GM23338 (cell line): Measurements from ENCODE around the gene UTP3. TPM values are rescaled to one million over a fixed set of nuclear protein-coding genes. Genes with fewer than 3 reads are reported as not detected.

Source experiments
- ATAC-seq: fragments of 200-7000 bp; cut with Tn5 transposase; 3 replicates; pipeline ENCODE4 v1.9.1; 2020
- DNase-seq: peaks from one replicate; pipeline ENCODE4 v3.0.0-alpha.2; 2015; ENCODE audit warnings: low spot score
- H2AFZ ChIP-seq: fragments of 200-600 bp; sonication (generic); 2 replicates; pipeline ENCODE4 v1.8.0; 2016; ENCODE audit warnings: antibody characterized with exemption, mild to moderate bottlenecking, moderate library complexity
- H3F3A ChIP-seq: fragments of 200-600 bp; sonication (generic); replicated peaks from 2 replicates; pipeline ENCODE4 v1.8.0; 2017; ENCODE audit warnings: antibody characterized with exemption, mixed run types, low read depth
- H3K27ac ChIP-seq: fragments of 200-600 bp; sonication (generic); 2 replicates; pipeline ENCODE4 v1.6.1; 2016; ENCODE audit warnings: low read depth
- H3K27me3 ChIP-seq: fragments of 200-600 bp; sonication (generic); 2 replicates; pipeline ENCODE4 v1.8.0; 2016; ENCODE audit warnings: mild to moderate bottlenecking, mixed run types, moderate library complexity; ENCODE audit not compliant: insufficient read depth
- H3K36me3 ChIP-seq: fragments of 200-600 bp; sonication (generic); 2 replicates; pipeline ENCODE4 v1.8.0; 2016; ENCODE audit warnings: mild to moderate bottlenecking; ENCODE audit not compliant: insufficient read depth
- H3K4me1 ChIP-seq: fragments of 200-600 bp; sonication (generic); 2 replicates; pipeline ENCODE4 v1.8.0; 2016; ENCODE audit warnings: mild to moderate bottlenecking, moderate library complexity; ENCODE audit not compliant: insufficient read depth
- H3K4me2 ChIP-seq: fragments of 200-600 bp; sonication (generic); 2 replicates; pipeline ENCODE4 v1.7.1; 2017; ENCODE audit warnings: mixed run types
- H3K4me3 ChIP-seq: fragments of 200-600 bp; sonication (generic); 2 replicates; pipeline ENCODE4 v1.6.1; 2016; ENCODE audit warnings: mixed run types
- H3K79me2 ChIP-seq: fragments of 200-600 bp; sonication (generic); replicated peaks from 2 replicates; pipeline ENCODE4 v1.8.0; 2017; ENCODE audit warnings: mild to moderate bottlenecking; ENCODE audit not compliant: insufficient read depth
- H3K9me2 ChIP-seq: fragments of 200-600 bp; sonication (generic); 2 replicates; pipeline ENCODE4 v1.8.0; 2017; ENCODE audit not compliant: insufficient read depth
- H4K20me1 ChIP-seq: fragments of 200-600 bp; sonication (generic); replicated peaks from 2 replicates; pipeline ENCODE4 v1.8.0; 2017; ENCODE audit warnings: mild to moderate bottlenecking; ENCODE audit not compliant: insufficient read depth
- H3K27ac Mint-ChIP-seq: 2 replicates; pipeline ENCODE4 v1.8.0; 2020; ENCODE audit warnings: inconsistent platforms, mild to moderate bottlenecking, moderate library complexity, mixed read lengths
- H3K27me3 Mint-ChIP-seq: 3 replicates; pipeline ENCODE4 v1.8.0; 2022; ENCODE audit warnings: low read depth, mild to moderate bottlenecking, moderate library complexity, mixed read lengths, inconsistent platforms; ENCODE audit not compliant: insufficient read depth, poor library complexity
- H3K36me3 Mint-ChIP-seq: 3 replicates; pipeline ENCODE4 v1.8.0; 2021; ENCODE audit warnings: low read depth, mild to moderate bottlenecking, inconsistent platforms, moderate library complexity, mixed read lengths
- H3K4me1 Mint-ChIP-seq: 3 replicates; pipeline ENCODE4 v1.8.0; 2020; ENCODE audit warnings: mild to moderate bottlenecking, inconsistent platforms, mixed read lengths
- H3K4me3 Mint-ChIP-seq: 3 replicates; pipeline ENCODE4 v1.8.0; 2021; ENCODE audit warnings: moderate library complexity, mild to moderate bottlenecking, inconsistent platforms, mixed read lengths
- H3K9me3 Mint-ChIP-seq: 3 replicates; pipeline ENCODE4 v1.8.0; 2020; ENCODE audit warnings: moderate library complexity, mild to moderate bottlenecking, inconsistent platforms, mixed read lengths
- EZH2 ChIP-seq: fragments of 200-600 bp; sonication (generic); IDR thresholded peaks from one replicate; pipeline ENCODE4 v1.8.0; 2017; ENCODE audit warnings: antibody characterized with exemption, mild to moderate bottlenecking, low read depth; ENCODE audit not compliant: unreplicated experiment
- EZH2phosphoT487 ChIP-seq: fragments of 200-600 bp; sonication (generic); IDR thresholded peaks from one replicate; pipeline ENCODE4 v1.8.1; 2018; ENCODE audit warnings: antibody characterized with exemption; ENCODE audit not compliant: unreplicated experiment
- POLR2AphosphoS5 ChIP-seq: IDR thresholded peaks from 2 replicates; pipeline ENCODE4 v1.6.1; 2016; ENCODE audit warnings: antibody characterized with exemption, low read depth
- STAT1 ChIP-seq: IDR thresholded peaks from one replicate; pipeline ENCODE4 v1.6.1; 2016; ENCODE audit warnings: antibody characterized with exemption; ENCODE audit not compliant: unreplicated experiment
- ZNF114 ChIP-seq: fragments of 250-450 bp; sonication (Bioruptor Pico); IDR thresholded peaks from 2 replicates; pipeline ENCODE4 v1.5.0; 2020; ENCODE audit warnings: mild to moderate bottlenecking, moderate library complexity
- ZNF331 ChIP-seq: fragments of 250-450 bp; sonication (Bioruptor Pico); IDR thresholded peaks from 2 replicates; pipeline ENCODE4 v1.5.0; 2020; ENCODE audit warnings: low read depth, mild to moderate bottlenecking, moderate library complexity
- polyA plus RNA-seq: library from polyadenylated mRNA; unstranded; fragments of >200 nt; fragmentation: Nextera tagmentation; extraction: Ambion mirVana; gene quantifications from 2 replicates; pipeline ENCODE4 v1.2.1, GENCODE V29; 2016
- total RNA-seq: library from RNA; depleted of rRNA; stranded (reverse); fragments of >200 nt; shearing (Covaris generic); gene quantifications from 2 replicates; pipeline ENCODE4 v1.2.3, GENCODE V29; 2014
- TF ChIP-seq, protein P1 (sequence below): fragments of 250-450 bp; sonication (Bioruptor Pico); IDR thresholded peaks from 2 replicates; pipeline ENCODE4 v1.5.0; 2020; ENCODE audit warnings: mild to moderate bottlenecking, moderate library complexity
- TF ChIP-seq, protein P2 (sequence below): IDR thresholded peaks from 2 replicates; pipeline ENCODE4 v1.6.1; 2016; ENCODE audit warnings: antibody characterized with exemption

UTP3 gene
- total and polyA plus RNA-seq, 2 experiments from 2014 or later = 36.9 to 44.3 TPM

DNA sequence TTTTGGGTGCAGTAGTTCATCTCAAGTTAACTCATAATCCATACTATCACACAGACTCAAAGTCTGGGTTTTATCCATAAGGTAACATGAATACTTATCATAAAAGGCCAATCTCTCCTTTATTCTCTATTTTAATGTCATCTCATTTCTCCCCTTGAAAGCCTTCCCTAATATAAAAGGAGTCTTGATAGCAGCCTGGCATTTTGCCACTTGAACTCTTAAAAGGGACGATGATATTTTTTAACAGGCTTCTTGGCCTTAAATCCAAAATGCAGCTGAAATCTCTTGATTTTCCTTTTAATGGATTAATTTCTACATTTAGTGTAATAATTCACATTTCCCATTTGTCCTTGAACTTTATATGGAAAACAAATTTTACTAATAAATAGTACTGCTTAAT is 13.6 kb upstream of the UTP3 start (continued):
- TF ChIP-seq, protein P1, sequence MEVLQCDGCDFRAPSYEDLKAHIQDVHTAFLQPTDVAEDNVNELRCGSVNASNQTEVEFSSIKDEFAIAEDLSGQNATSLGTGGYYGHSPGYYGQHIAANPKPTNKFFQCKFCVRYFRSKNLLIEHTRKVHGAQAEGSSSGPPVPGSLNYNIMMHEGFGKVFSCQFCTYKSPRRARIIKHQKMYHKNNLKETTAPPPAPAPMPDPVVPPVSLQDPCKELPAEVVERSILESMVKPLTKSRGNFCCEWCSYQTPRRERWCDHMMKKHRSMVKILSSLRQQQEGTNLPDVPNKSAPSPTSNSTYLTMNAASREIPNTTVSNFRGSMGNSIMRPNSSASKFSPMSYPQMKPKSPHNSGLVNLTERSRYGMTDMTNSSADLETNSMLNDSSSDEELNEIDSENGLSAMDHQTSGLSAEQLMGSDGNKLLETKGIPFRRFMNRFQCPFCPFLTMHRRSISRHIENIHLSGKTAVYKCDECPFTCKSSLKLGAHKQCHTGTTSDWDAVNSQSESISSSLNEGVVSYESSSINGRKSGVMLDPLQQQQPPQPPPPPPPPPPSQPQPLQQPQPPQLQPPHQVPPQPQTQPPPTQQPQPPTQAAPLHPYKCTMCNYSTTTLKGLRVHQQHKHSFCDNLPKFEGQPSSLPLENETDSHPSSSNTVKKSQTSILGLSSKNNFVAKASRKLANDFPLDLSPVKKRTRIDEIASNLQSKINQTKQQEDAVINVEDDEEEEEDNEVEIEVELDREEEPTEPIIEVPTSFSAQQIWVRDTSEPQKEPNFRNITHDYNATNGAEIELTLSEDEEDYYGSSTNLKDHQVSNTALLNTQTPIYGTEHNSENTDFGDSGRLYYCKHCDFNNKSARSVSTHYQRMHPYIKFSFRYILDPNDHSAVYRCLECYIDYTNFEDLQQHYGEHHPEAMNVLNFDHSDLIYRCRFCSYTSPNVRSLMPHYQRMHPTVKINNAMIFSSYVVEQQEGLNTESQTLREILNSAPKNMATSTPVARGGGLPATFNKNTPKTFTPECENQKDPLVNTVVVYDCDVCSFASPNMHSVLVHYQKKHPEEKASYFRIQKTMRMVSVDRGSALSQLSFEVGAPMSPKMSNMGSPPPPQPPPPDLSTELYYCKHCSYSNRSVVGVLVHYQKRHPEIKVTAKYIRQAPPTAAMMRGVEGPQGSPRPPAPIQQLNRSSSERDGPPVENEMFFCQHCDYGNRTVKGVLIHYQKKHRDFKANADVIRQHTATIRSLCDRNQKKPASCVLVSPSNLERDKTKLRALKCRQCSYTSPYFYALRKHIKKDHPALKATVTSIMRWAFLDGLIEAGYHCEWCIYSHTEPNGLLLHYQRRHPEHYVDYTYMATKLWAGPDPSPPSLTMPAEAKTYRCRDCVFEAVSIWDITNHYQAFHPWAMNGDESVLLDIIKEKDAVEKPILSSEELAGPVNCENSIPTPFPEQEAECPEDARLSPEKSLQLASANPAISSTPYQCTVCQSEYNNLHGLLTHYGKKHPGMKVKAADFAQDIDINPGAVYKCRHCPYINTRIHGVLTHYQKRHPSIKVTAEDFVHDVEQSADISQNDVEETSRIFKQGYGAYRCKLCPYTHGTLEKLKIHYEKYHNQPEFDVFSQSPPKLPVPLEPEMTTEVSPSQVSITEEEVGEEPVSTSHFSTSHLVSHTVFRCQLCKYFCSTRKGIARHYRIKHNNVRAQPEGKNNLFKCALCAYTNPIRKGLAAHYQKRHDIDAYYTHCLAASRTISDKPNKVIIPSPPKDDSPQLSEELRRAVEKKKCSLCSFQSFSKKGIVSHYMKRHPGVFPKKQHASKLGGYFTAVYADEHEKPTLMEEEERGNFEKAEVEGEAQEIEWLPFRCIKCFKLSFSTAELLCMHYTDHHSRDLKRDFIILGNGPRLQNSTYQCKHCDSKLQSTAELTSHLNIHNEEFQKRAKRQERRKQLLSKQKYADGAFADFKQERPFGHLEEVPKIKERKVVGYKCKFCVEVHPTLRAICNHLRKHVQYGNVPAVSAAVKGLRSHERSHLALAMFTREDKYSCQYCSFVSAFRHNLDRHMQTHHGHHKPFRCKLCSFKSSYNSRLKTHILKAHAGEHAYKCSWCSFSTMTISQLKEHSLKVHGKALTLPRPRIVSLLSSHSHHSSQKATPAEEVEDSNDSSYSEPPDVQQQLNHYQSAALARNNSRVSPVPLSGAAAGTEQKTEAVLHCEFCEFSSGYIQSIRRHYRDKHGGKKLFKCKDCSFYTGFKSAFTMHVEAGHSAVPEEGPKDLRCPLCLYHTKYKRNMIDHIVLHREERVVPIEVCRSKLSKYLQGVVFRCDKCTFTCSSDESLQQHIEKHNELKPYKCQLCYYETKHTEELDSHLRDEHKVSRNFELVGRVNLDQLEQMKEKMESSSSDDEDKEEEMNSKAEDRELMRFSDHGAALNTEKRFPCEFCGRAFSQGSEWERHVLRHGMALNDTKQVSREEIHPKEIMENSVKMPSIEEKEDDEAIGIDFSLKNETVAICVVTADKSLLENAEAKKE = no peak
- TF ChIP-seq STAT1 = no peak
- TF ChIP-seq, protein P2, sequence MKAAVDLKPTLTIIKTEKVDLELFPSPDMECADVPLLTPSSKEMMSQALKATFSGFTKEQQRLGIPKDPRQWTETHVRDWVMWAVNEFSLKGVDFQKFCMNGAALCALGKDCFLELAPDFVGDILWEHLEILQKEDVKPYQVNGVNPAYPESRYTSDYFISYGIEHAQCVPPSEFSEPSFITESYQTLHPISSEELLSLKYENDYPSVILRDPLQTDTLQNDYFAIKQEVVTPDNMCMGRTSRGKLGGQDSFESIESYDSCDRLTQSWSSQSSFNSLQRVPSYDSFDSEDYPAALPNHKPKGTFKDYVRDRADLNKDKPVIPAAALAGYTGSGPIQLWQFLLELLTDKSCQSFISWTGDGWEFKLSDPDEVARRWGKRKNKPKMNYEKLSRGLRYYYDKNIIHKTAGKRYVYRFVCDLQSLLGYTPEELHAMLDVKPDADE = no peak
- no peak for TF ChIP-seq ZNF331
- no peak for TF ChIP-seq EZH2
- TF ChIP-seq EZH2phosphoT487 = no peak
- no peak for TF ChIP-seq POLR2AphosphoS5

DNA sequence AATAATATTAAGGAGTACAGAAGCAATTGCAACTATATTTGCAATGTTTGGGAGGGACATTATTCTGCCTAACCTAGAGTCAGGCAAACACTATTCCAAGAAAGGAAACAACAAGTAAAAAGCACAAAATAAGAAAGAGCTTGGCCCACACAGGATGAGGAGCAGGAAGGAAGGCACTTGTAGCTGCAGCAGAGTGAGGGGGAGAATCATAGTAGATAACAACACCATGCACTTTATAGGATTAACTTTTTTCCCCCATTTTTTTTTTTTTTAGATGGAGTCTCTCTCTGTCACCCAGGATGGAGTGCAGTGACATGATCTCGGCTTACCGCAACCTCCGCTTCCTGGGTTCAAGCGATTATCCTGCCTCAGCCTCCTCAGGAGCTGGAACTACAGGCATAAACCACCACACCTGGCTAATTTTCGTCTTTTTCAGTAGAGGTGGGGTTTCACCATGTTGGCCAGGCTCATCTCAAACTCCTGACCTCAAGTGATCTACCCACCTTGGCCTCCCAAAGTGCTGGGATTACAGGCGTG is 11.7 kb upstream of the UTP3 start:
- no peak for ATAC-seq
- no peaks in the 10 kb centered on the region for H4K20me1 ChIP-seq
- no peak overlapping the region for H3K4me2 ChIP-seq
- Mint-ChIP-seq H3K36me3 (no peaks in the 10 kb centered on the region), H3K4me1 (no peaks in the 10 kb centered on the region), H3K27me3 (no peaks in the 10 kb centered on the region), H3K4me3 (no peak overlapping the region), H3K27ac (no peak overlapping the region), H3K9me3 (no peaks in the 10 kb centered on the region)
- TF ChIP-seq POLR2AphosphoS5 (no peak), ZNF114 (CRISPR knock-in tag) (no peak)
- TF ChIP-seq, protein P2 = no peak
- no peaks in the 10 kb centered on the region for H3K79me2 ChIP-seq
- H3K9me2 ChIP-seq = no peaks in the 10 kb centered on the region
- no peaks in the 10 kb centered on the region for H3F3A ChIP-seq
- no peak overlapping the region for H3K27ac ChIP-seq
- H3K4me1 ChIP-seq = no peaks in the 10 kb centered on the region
- H3K36me3 ChIP-seq = no peaks in the 10 kb centered on the region
- no peak overlapping the region for H2AFZ ChIP-seq
- H3K27me3 ChIP-seq = no peaks in the 10 kb centered on the region
- no peak overlapping the region for H3K4me3 ChIP-seq
- no peak for DNase-seq
